ENCODE data around the gene GSS.

DNA sequence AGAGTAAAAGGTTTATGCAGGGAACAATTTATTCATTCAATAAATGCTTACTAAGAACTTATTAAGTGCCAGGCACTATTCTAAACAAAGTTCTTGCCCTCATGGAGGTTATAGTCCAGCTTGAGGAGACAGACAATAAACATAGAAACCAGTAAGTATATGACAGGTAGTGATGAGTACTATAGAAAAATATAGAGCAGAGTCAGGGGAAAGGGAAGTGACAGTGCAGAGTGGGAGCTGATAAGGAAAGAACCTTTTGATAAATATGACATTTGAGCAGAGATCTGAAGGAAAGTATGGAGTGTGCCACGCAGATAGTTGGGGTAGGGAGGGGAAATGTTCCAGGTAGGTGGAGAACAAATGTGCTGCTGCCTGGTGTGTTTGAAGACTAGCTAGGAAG lies 67.1 kb downstream of the GSS start:
- TF ChIP-seq, protein P1, sequence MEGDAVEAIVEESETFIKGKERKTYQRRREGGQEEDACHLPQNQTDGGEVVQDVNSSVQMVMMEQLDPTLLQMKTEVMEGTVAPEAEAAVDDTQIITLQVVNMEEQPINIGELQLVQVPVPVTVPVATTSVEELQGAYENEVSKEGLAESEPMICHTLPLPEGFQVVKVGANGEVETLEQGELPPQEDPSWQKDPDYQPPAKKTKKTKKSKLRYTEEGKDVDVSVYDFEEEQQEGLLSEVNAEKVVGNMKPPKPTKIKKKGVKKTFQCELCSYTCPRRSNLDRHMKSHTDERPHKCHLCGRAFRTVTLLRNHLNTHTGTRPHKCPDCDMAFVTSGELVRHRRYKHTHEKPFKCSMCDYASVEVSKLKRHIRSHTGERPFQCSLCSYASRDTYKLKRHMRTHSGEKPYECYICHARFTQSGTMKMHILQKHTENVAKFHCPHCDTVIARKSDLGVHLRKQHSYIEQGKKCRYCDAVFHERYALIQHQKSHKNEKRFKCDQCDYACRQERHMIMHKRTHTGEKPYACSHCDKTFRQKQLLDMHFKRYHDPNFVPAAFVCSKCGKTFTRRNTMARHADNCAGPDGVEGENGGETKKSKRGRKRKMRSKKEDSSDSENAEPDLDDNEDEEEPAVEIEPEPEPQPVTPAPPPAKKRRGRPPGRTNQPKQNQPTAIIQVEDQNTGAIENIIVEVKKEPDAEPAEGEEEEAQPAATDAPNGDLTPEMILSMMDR (IDR thresholded peaks at IDR 0.05) = no peak
- no peak for TF ChIP-seq POLR2A (IDR thresholded peaks at IDR 0.05)
- TF ChIP-seq EP300 (IDR thresholded peaks at IDR 0.05) = no peak

Measured in stomach (tissue), 4 donors.